Measurements from ENCODE around the gene MAPK12.

GRCh38 chr22:50208939-50209892 is 52.3 kb downstream of the MAPK12 start:
- TF ChIP-seq CTCF (IDR thresholded peaks at IDR 0.05), result no peak
- no peak for TF ChIP-seq POLR2A (IDR thresholded peaks at IDR 0.05)
- no peak for TF ChIP-seq POLR2AphosphoS5 (IDR thresholded peaks at IDR 0.05)
